ENCODE results near the gene TNFRSF18.

The TNFRSF18 gene

GRCh38 chr1:1231400-1232207 lies 25.2 kb upstream of the TNFRSF18 start, which contains the start of gene SDF4:
SDF4 (minus strand) TSS chr1:1232001; CDS start chr1:1228772, 3,229 bp downstream.
- in situ Hi-C loops (cut with MboI; ENCODE audit: low pct_unique_long_range_greater_than_20kb, low sequenced_read_pairs): loop anchor here (25.0 kb wide), 1 partner anchor 94 kb away; no protein-coding TSS in a partner anchor

GRCh38 chr1:1230656-1231399 lies 24.4 kb upstream of the TNFRSF18 start:
- DNase-seq: peak; percentile 44
- in situ Hi-C loops (cut with MboI; ENCODE audit: low pct_unique_long_range_greater_than_20kb, low sequenced_read_pairs): loop anchor here (25.0 kb wide), 1 partner anchor 94 kb away; no protein-coding TSS in a partner anchor

More at GRCh38 chr1:1231400-1232207, 25.2 kb upstream of the TNFRSF18 start, which contains the start of gene SDF4:
- peak; percentile 96 for DNase-seq

GRCh38 chr1:1229770-1230169 lies 23.4 kb upstream of the TNFRSF18 start:
- in situ Hi-C loops (cut with MboI; ENCODE audit: low pct_unique_long_range_greater_than_20kb, low sequenced_read_pairs): loop anchor here (25.0 kb wide), 1 partner anchor 92 kb away; no protein-coding TSS in a partner anchor
- DNase-seq: no peak

GRCh38 chr1:1228596-1229321 lies 22.4 kb upstream of the TNFRSF18 start:
- in situ Hi-C loops (cut with MboI; ENCODE audit: low pct_unique_long_range_greater_than_20kb, low sequenced_read_pairs): loop anchor here (25.0 kb wide), 1 partner anchor 91 kb away; no protein-coding TSS in a partner anchor
- no peak for DNase-seq

GRCh38 chr1:1228187-1228586 lies 21.8 kb upstream of the TNFRSF18 start:
- in situ Hi-C loops (cut with MboI; ENCODE audit: low pct_unique_long_range_greater_than_20kb, low sequenced_read_pairs): loop anchor here (25.0 kb wide), 1 partner anchor 91 kb away; no protein-coding TSS in a partner anchor

GRCh38 chr1:1227386-1227785 lies 21.0 kb upstream of the TNFRSF18 start:
- no peak for DNase-seq
- in situ Hi-C loops (cut with MboI; ENCODE audit: low pct_unique_long_range_greater_than_20kb, low sequenced_read_pairs): loop anchor here (25.0 kb wide), 1 partner anchor 90 kb away; no protein-coding TSS in a partner anchor

More at GRCh38 chr1:1228187-1228586, 21.8 kb upstream of the TNFRSF18 start:
- DNase-seq: no peak

- in situ Hi-C loops (cut with MboI; ENCODE audit: low pct_unique_long_range_greater_than_20kb, low sequenced_read_pairs): loop anchor here (25.0 kb wide), 1 partner anchor 89 kb away; no protein-coding TSS in a partner anchor
- no peak for DNase-seq
Observed at GRCh38 chr1:1226566-1227362, 20.4 kb upstream of the TNFRSF18 start.

GRCh38 chr1:1225913-1226312 lies 19.5 kb upstream of the TNFRSF18 start:
- in situ Hi-C loops (cut with MboI; ENCODE audit: low pct_unique_long_range_greater_than_20kb, low sequenced_read_pairs): loop anchor here (25.0 kb wide), 1 partner anchor 89 kb away; no protein-coding TSS in a partner anchor
- no peak for DNase-seq

- in situ Hi-C loops (cut with MboI; ENCODE audit: low pct_unique_long_range_greater_than_20kb, low sequenced_read_pairs): loop anchor here (25.0 kb wide), 1 partner anchor 88 kb away; no protein-coding TSS in a partner anchor
- no peak for DNase-seq
Observed at GRCh38 chr1:1225238-1225845, 18.9 kb upstream of the TNFRSF18 start.

GRCh38 chr1:1223891-1224290 lies 17.5 kb upstream of the TNFRSF18 start:
- DNase-seq: no peak
- in situ Hi-C loops (cut with MboI; ENCODE audit: low pct_unique_long_range_greater_than_20kb, low sequenced_read_pairs): no loop called here

- DNase-seq: no peak
- in situ Hi-C loops (cut with MboI; ENCODE audit: low pct_unique_long_range_greater_than_20kb, low sequenced_read_pairs): no loop called here
Observed at GRCh38 chr1:1223321-1223720, 16.9 kb upstream of the TNFRSF18 start.

- in situ Hi-C loops (cut with MboI; ENCODE audit: low pct_unique_long_range_greater_than_20kb, low sequenced_read_pairs): no loop called here
- DNase-seq: no peak
Observed at GRCh38 chr1:1222575-1223225, 16.3 kb upstream of the TNFRSF18 start.

GRCh38 chr1:1221887-1222574 lies 15.6 kb upstream of the TNFRSF18 start:
- in situ Hi-C loops (cut with MboI; ENCODE audit: low pct_unique_long_range_greater_than_20kb, low sequenced_read_pairs): no loop called here
- DNase-seq: no peak

- in situ Hi-C loops (cut with MboI; ENCODE audit: low pct_unique_long_range_greater_than_20kb, low sequenced_read_pairs): no loop called here
- DNase-seq: no peak
Observed at GRCh38 chr1:1220197-1220596, 13.8 kb upstream of the TNFRSF18 start.

- in situ Hi-C loops (cut with MboI; ENCODE audit: low pct_unique_long_range_greater_than_20kb, low sequenced_read_pairs): no loop called here
- no peak for DNase-seq
Observed at GRCh38 chr1:1219341-1219740, 12.9 kb upstream of the TNFRSF18 start.

GRCh38 chr1:1218524-1219200 lies 12.3 kb upstream of the TNFRSF18 start:
- no peak for DNase-seq
- in situ Hi-C loops (cut with MboI; ENCODE audit: low pct_unique_long_range_greater_than_20kb, low sequenced_read_pairs): no loop called here
